K562 (cell line): ENCODE results near the gene PRDM4. TPM values are rescaled to one million over a fixed set of nuclear protein-coding genes. Genes with fewer than 3 reads are reported as not detected.
A peak's percentile ranks its signal among the peaks of the same experiment; 100 is the strongest.

Source experiments
- ATAC-seq: fragments of 200-7000 bp; cut with Tn5 transposase; 3 replicates; pipeline ENCODE4 v1.9.1; 2020; ENCODE audit warnings: moderate library complexity
- BruUV-seq: library from RNA; stranded (reverse); fragments of 400-500 nt; replicated peaks from 2 replicates; lab custom pipeline; 2021; lab: Mats Ljungman, UMichigan
- CTCF ChIA-PET: fragments of 300-600 bp; formaldehyde crosslinking; extraction: SDS; loops from one replicate; lab custom pipeline; 2021; ENCODE audit warnings: low intra/inter-chr PET ratio; lab: Yijun Ruan, JAX
- POLR2A ChIA-PET: fragments of 300-600, 350-650 bp; sonication (Branson Sonifier 250); formaldehyde crosslinking; extraction: SDS; loops from one replicate; lab custom pipeline; 2021; ENCODE audit warnings: antibody characterized with exemption, inconsistent platforms; lab: Yijun Ruan, JAX
- DNase-seq, 4 experiments: peaks; one replicate each; pipeline versions ENCODE4 v3.0.0 to v3.0.0-alpha.2; 2011 to 2018; ENCODE audit warnings: low spot score in 3 of 4, mixed read lengths in 3 of 4; ENCODE audit errors: extremely low read depth in 1 of 4
- FAIRE-seq: peaks from 2 replicates; lab custom pipeline; 2011; peaks lifted over from hg19 to GRCh38; lab: Jason Lieb, UNC
- H2AFZ ChIP-seq: 2 replicates; pipeline ENCODE4 v1.6.0; 2011; ENCODE audit warnings: low read depth, low read length, control low read depth, inconsistent platforms
- H3K27ac ChIP-seq: fragments of 200-600 bp; 3 replicates; pipeline ENCODE4 v1.8.0; 2011; ENCODE audit warnings: low read depth, mild to moderate bottlenecking, control low read depth, inconsistent platforms, low read length, moderate library complexity, mixed read lengths; ENCODE audit errors: extremely low read depth
- H3K27me3 ChIP-seq, 2 experiments: fragments of 300-600 bp in 1 of 2; 2 replicates in 1 of 2; 3 replicates in 1 of 2; pipeline versions ENCODE4 v1.6.0 to v1.8.0; 2011; ENCODE audit warnings: inconsistent platforms in 2 of 2, low read length in 2 of 2, mild to moderate bottlenecking in 1 of 2, mixed read lengths in 1 of 2, moderate library complexity in 1 of 2; ENCODE audit not compliant: control insufficient read depth in 2 of 2, insufficient read depth in 2 of 2
- H3K36me3 ChIP-seq: fragments of 300-600 bp; 3 replicates; pipeline ENCODE4 v1.8.0; 2011; ENCODE audit warnings: mild to moderate bottlenecking, low read length, inconsistent platforms; ENCODE audit not compliant: control insufficient read depth, insufficient read depth
- H3K4me1 ChIP-seq, 2 experiments: fragments of 200-600 bp in 1 of 2; replicated peaks in 1 of 2; 2 replicates in 1 of 2; 3 replicates in 1 of 2; pipeline versions ENCODE4 v1.5.1 to v1.8.0; 2011; ENCODE audit warnings: inconsistent platforms in 2 of 2, low read length in 2 of 2, mild to moderate bottlenecking in 1 of 2, mixed read lengths in 1 of 2, moderate library complexity in 1 of 2; ENCODE audit not compliant: control insufficient read depth in 2 of 2, insufficient read depth in 2 of 2
- H3K4me2 ChIP-seq: 2 replicates; pipeline ENCODE4 v1.6.1; 2011; ENCODE audit warnings: low read length, control low read depth, inconsistent platforms, mixed read lengths; ENCODE audit not compliant: insufficient read depth
- H3K4me3 ChIP-seq: fragments of 200-600 bp; sonication (generic), shearing (Covaris generic); 2 replicates; pipeline ENCODE4 v1.5.1; 2016; ENCODE audit warnings: control low read depth, inconsistent platforms
- H3K79me2 ChIP-seq: fragments of 200-600 bp; 3 replicates; pipeline ENCODE4 v1.8.0; 2011; ENCODE audit warnings: low read length, inconsistent platforms; ENCODE audit not compliant: control insufficient read depth, insufficient read depth
- H3K9ac ChIP-seq, 2 experiments: 2 replicates each; pipeline versions ENCODE4 v1.6.0 to v1.6.1; 2011; ENCODE audit warnings: low read depth in 2 of 2, low read length in 2 of 2, control low read depth in 1 of 2, inconsistent platforms in 1 of 2, mild to moderate bottlenecking in 1 of 2, mixed read lengths in 1 of 2; ENCODE audit not compliant: insufficient read depth in 1 of 2
- H3K9me1 ChIP-seq: one replicate; pipeline ENCODE4 v1.6.0; 2011; ENCODE audit warnings: inconsistent platforms, mild to moderate bottlenecking, low read length, moderate library complexity; ENCODE audit not compliant: control insufficient read depth, insufficient read depth
- H3K9me3 ChIP-seq: replicated peaks from 2 replicates; pipeline ENCODE4 v1.5.1; 2011; ENCODE audit warnings: low read depth, low read length, inconsistent platforms; ENCODE audit not compliant: control insufficient read depth, insufficient read depth
- H4K20me1 ChIP-seq: replicated peaks from 2 replicates; pipeline ENCODE4 v1.6.1; 2011; ENCODE audit warnings: low read length, inconsistent platforms, mixed read lengths; ENCODE audit not compliant: control insufficient read depth, insufficient read depth
- BDP1 ChIP-seq: IDR thresholded peaks from 3 replicates; pipeline ENCODE4 v1.6.1; 2011; ENCODE audit not compliant: insufficient read length, insufficient read depth
- FOXA3 ChIP-seq, 2 experiments: fragments of 450-650 bp in 1 of 2; sonication (generic) in 1 of 2; formaldehyde crosslinking; IDR thresholded peaks in 1 of 2; conservative IDR thresholded peaks in 1 of 2; 2 replicates each; pipeline versions ENCODE4 v1.4.0 to v1.8.0; 2020 to 2022; ENCODE audit warnings: mild to moderate bottlenecking in 2 of 2, missing genetic modification reagents in 1 of 2
- FOXK2 ChIP-seq, 2 experiments: fragments of 450-650 bp; IDR thresholded peaks in 1 of 2; conservative IDR thresholded peaks in 1 of 2; 2 replicates each; pipeline ENCODE4 v1.6.1; 2016; ENCODE audit warnings: low read depth in 2 of 2, mild to moderate bottlenecking in 1 of 2
- ID3 ChIP-seq, 2 experiments: fragments of 250-450 bp in 1 of 2; fragments of 450-650 bp in 1 of 2; sonication (Bioruptor Pico) in 1 of 2; IDR thresholded peaks; 2 replicates each; pipeline versions ENCODE4 v1.6.1 to v1.8.0; 2016 to 2021; ENCODE audit warnings: mild to moderate bottlenecking in 2 of 2, moderate library complexity in 2 of 2, missing compliant biosample characterization in 1 of 2, missing genetic modification characterization in 1 of 2
- ILK ChIP-seq: fragments of 450-650 bp; IDR thresholded peaks from 2 replicates; pipeline ENCODE4 v1.6.1; 2016; ENCODE audit warnings: missing genetic modification characterization, low read depth, mild to moderate bottlenecking, missing compliant biosample characterization, moderate library complexity, borderline replicate concordance
- MEIS2 ChIP-seq: fragments of 450-650 bp; IDR thresholded peaks from 2 replicates; pipeline ENCODE4 v1.6.1; 2014; ENCODE audit warnings: mild to moderate bottlenecking; ENCODE audit not compliant: partially characterized antibody
- MIER1 ChIP-seq: fragments of 450-650 bp; IDR thresholded peaks from 2 replicates; pipeline ENCODE4 v1.6.1; 2016; ENCODE audit warnings: antibody characterized with exemption, mild to moderate bottlenecking, low read depth
- PKNOX1 ChIP-seq: fragments of 450-650 bp; IDR thresholded peaks from 2 replicates; pipeline ENCODE4 v1.6.1; 2016
- POU5F1 ChIP-seq: fragments of 150-350 bp; IDR thresholded peaks from 2 replicates; pipeline ENCODE4 v1.6.1; 2014; ENCODE audit warnings: borderline replicate concordance, low read length, low read depth, mild to moderate bottlenecking; ENCODE audit not compliant: partially characterized antibody
- RCOR1 ChIP-seq, 2 experiments: IDR thresholded peaks; 2 replicates each; pipeline ENCODE4 v1.6.1; 2012; ENCODE audit warnings: low read depth in 2 of 2, low read length in 2 of 2, borderline replicate concordance in 1 of 2, improper control_type of control experiment in 1 of 2
- SPI1 ChIP-seq: IDR thresholded peaks from 2 replicates; pipeline ENCODE4 v1.6.1; 2011; ENCODE audit warnings: low read depth, low read length, control low read depth, borderline replicate concordance
- WGBS: fragments of 100-300 bp; shearing (Covaris generic); methylation state at CpG from one replicate; pipeline ENCODE4 v1.1.6; 2016; ENCODE audit warnings: low coverage, mixed read lengths; ENCODE audit not compliant: insufficient coverage; ENCODE audit errors: missing lambda C conversion rate; 5-methylcytosine and 5-hydroxymethylcytosine counted together
- in situ Hi-C: fragments of 300-500 bp; cut with MboI; formaldehyde crosslinking; loops from 4 replicates; pipeline ENCODE4 v1.15.0; 2018; ENCODE audit warnings: inconsistent platforms, mixed read lengths
- intact Hi-C: fragments of 100-400 bp; cut with micrococcal nuclease; formaldehyde crosslinking; loops from 2 replicates; pipeline ENCODE4 v1.14.2; 2022
- polyA plus RNA-seq, 8 experiments: library from polyadenylated mRNA; depleted of rRNA in 4 of 8; stranded (reverse) in 5 of 8; unstranded in 3 of 8; fragments of >200 nt; fragmentation: Nextera tagmentation in 2 of 8; fragmentation: Illumina TruSeq in 1 of 8; extraction: Ambion mirVana in 2 of 8; extraction: Trizol in 1 of 8; gene quantifications; 2 replicates each; pipeline versions ENCODE4 v1.2.1 to v1.2.3, GENCODE V29; 2011 to 2014; ENCODE audit warnings: inconsistent platforms in 1 of 8, missing spikeins in 1 of 8
- total RNA-seq, 7 experiments: library from RNA; depleted of rRNA in 6 of 7; stranded (reverse); fragments of >200 nt in 6 of 7; fragmentation: Illumina TruSeq in 2 of 7; extraction: Trizol in 2 of 7; gene quantifications; 2 replicates each; pipeline versions ENCODE4 v1.2.1 to v1.2.3, GENCODE V29; 2011 to 2021; ENCODE audit warnings: low replicate concordance in 1 of 7
- TF ChIP-seq, protein P1 (sequence below), 2 experiments: IDR thresholded peaks in 1 of 2; conservative IDR thresholded peaks in 1 of 2; 2 replicates each; pipeline ENCODE4 v1.6.1; 2016; ENCODE audit warnings: low read depth in 2 of 2, mild to moderate bottlenecking in 1 of 2, missing compliant biosample characterization in 1 of 2, missing genetic modification characterization in 1 of 2, moderate library complexity in 1 of 2
- TF ChIP-seq, protein P2 (sequence below): fragments of 150-350 bp; conservative IDR thresholded peaks from 2 replicates; pipeline ENCODE4 v1.6.1; 2014; ENCODE audit warnings: low read length

Gene PRDM4
- total and polyA plus RNA-seq, 9 of the 15 experiments (the other 6 are each of a cell fraction or from before 2014, with no cell fraction given), result 5.9 to 26.0 (median 20.0) TPM

GRCh38 chr12:107736914-107737313 is 24.0 kb downstream of the PRDM4 start:
- no peaks in the 10 kb centered on the region; the same call in 1 of the 2 replicates for H4K20me1 ChIP-seq
- H3K9me1 ChIP-seq, result peaks cover 3% of the 10 kb centered on the region
- intact Hi-C loops, result no loop called here
- POLR2A ChIA-PET, result interaction anchor here (0.6 to 1.5 kb wide), 3 partner anchors 12 to 39 kb away, joined by 3 to 6 read pairs (median 4); no protein-coding TSS in a partner anchor
- no peak overlapping the region for H3K9ac ChIP-seq
- no TSS peak for BruUV-seq
- H2AFZ ChIP-seq, result no peak overlapping the region
- ATAC-seq (peak; percentile 51; the same call in 2 of the 3 replicates), DNase-seq (peak in 2 of 4 experiments; percentile 19 to 26), FAIRE-seq (no peak)
- H3K9me3 ChIP-seq, result no peaks in the 10 kb centered on the region
- H3K79me2 ChIP-seq, result no peaks in the 10 kb centered on the region
- no peaks in the 10 kb centered on the region for H3K4me1 ChIP-seq
- H3K36me3 ChIP-seq, result peaks cover 87% of the 10 kb centered on the region
- H3K4me3 ChIP-seq, result no peak overlapping the region
- no peak overlapping the region for H3K4me2 ChIP-seq
- 60% methylated on average over 4 of the region's 4 CpGs for whole genome bisulfite sequencing
- no peaks in the 10 kb centered on the region for H3K27me3 ChIP-seq
- no peak overlapping the region for H3K27ac ChIP-seq
- CTCF ChIA-PET, result no interaction called here
- in situ Hi-C loops, result no loop called here
- TF ChIP-seq, protein P1, sequence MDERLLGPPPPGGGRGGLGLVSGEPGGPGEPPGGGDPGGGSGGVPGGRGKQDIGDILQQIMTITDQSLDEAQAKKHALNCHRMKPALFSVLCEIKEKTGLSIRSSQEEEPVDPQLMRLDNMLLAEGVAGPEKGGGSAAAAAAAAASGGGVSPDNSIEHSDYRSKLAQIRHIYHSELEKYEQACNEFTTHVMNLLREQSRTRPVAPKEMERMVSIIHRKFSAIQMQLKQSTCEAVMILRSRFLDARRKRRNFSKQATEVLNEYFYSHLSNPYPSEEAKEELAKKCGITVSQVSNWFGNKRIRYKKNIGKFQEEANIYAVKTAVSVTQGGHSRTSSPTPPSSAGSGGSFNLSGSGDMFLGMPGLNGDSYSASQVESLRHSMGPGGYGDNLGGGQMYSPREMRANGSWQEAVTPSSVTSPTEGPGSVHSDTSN (CRISPR knock-in tag; IDR thresholded peaks at IDR 0.05; ENCODE audit: low read depth), result no peak
- TF ChIP-seq, protein P1 (tag; conservative IDR thresholded peaks at IDR 0.05; ENCODE audit: low read depth), result peak; percentile 89
- TF ChIP-seq FOXA3 (CRISPR knock-in tag; conservative IDR thresholded peaks at IDR 0.05 in 1 of 2, IDR thresholded peaks at IDR 0.05 in 1 of 2), result peak in 1 of 2 experiments; percentile 15; a peak in 1 of 4 replicates
- peak; percentile 95 for TF ChIP-seq MEIS2
- TF ChIP-seq BDP1, result no peak
- no peak for TF ChIP-seq MIER1
- no peak for TF ChIP-seq POU5F1
- peak in 1 of 2 experiments; percentile 35; a peak in 1 of 4 replicates for TF ChIP-seq RCOR1 (IDR thresholded peaks at IDR 0.05; ENCODE audit: borderline replicate concordance in 1 of 2, low read depth in 2 of 2, low read length in 2 of 2)
- peak in 1 of 2 experiments; percentile 41; a peak in 1 of 4 replicates for TF ChIP-seq FOXK2 (conservative IDR thresholded peaks at IDR 0.05 in 1 of 2, IDR thresholded peaks at IDR 0.05 in 1 of 2; ENCODE audit: low read depth in 2 of 2)
- no peak for TF ChIP-seq ID3 (CRISPR knock-in tag; IDR thresholded peaks at IDR 0.05)
- TF ChIP-seq ID3 (tag; IDR thresholded peaks at IDR 0.05), result no peak
- peak; percentile 98 for TF ChIP-seq SPI1
- TF ChIP-seq, protein P2, sequence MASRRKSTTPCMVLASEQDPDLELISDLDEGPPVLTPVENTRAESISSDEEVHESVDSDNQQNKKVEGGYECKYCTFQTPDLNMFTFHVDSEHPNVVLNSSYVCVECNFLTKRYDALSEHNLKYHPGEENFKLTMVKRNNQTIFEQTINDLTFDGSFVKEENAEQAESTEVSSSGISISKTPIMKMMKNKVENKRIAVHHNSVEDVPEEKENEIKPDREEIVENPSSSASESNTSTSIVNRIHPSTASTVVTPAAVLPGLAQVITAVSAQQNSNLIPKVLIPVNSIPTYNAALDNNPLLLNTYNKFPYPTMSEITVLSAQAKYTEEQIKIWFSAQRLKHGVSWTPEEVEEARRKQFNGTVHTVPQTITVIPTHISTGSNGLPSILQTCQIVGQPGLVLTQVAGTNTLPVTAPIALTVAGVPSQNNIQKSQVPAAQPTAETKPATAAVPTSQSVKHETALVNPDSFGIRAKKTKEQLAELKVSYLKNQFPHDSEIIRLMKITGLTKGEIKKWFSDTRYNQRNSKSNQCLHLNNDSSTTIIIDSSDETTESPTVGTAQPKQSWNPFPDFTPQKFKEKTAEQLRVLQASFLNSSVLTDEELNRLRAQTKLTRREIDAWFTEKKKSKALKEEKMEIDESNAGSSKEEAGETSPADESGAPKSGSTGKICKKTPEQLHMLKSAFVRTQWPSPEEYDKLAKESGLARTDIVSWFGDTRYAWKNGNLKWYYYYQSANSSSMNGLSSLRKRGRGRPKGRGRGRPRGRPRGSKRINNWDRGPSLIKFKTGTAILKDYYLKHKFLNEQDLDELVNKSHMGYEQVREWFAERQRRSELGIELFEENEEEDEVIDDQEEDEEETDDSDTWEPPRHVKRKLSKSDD, result no peak
- TF ChIP-seq PKNOX1, result peak; percentile 85
- no peak for TF ChIP-seq ILK
